Colonic mucosa (tissue), 4 donors: Measurements from ENCODE around the gene NFE2L3. TPM values are rescaled to one million over a fixed set of nuclear protein-coding genes. Genes with fewer than 3 reads are reported as not detected.

Experiments used
- DNase-seq: peaks from one replicate; pipeline ENCODE4 v3.0.0-alpha.2; 2020
- H3K27ac ChIP-seq: fragments of 200-600 bp; one replicate; pipeline ENCODE4 v1.8.0; 2021
- H3K27me3 ChIP-seq: fragments of 200-600 bp; one replicate; pipeline ENCODE4 v1.8.0; 2021
- H3K36me3 ChIP-seq: fragments of 200-600 bp; one replicate; pipeline ENCODE4 v1.8.0; 2021
- H3K4me1 ChIP-seq: fragments of 200-600 bp; one replicate; pipeline ENCODE4 v1.8.0; 2021; ENCODE audit warnings: mild to moderate bottlenecking
- H3K4me3 ChIP-seq: fragments of 200-600 bp; one replicate; pipeline ENCODE4 v1.8.0; 2021
- H3K9ac ChIP-seq, 2 donors: one replicate each; pipeline ENCODE4 v1.7.0; 2013; ENCODE audit warnings: control low read depth in 2 of 2, low read depth in 2 of 2, low read length in 2 of 2
- H3K9me3 ChIP-seq: fragments of 200-600 bp; one replicate; pipeline ENCODE4 v1.8.0; 2021
- intact Hi-C: fragments of 100-400 bp; cut with DNase I; formaldehyde crosslinking; loops from one replicate; pipeline ENCODE4 v1.14.1; 2022
- total RNA-seq, 2 donors: library from RNA; stranded (reverse); fragmentation: NEBNext Ultra II Directional in 1 of 2; extraction: Animal tissue kit (Norgen Biotek cat#: 25700) in 1 of 2; gene quantifications; one replicate each; pipeline ENCODE4 v1.2.1, GENCODE V29; 2021
- TF ChIP-seq, protein P1 (sequence below): fragments of 200-600 bp; IDR thresholded peaks from one replicate; pipeline ENCODE4 v1.8.0; 2022; ENCODE audit warnings: antibody characterized with exemption, mild to moderate bottlenecking
- donor health status: healthy.
- donor health status: DM: no; HTN: no; CAD: no.
- donor health status: DM: no; HTN: no; CAD: no.

Gene NFE2L3
- total RNA-seq, 2 donors from 2014 or later: 12.0 to 13.0 TPM

GRCh38 chr7:26188206-26188956 lies 36.4 kb downstream of the NFE2L3 start:
- H3K4me1 ChIP-seq: peaks cover 4% of the 10 kb centered on the region
- peaks cover 26% of the 10 kb centered on the region for H3K36me3 ChIP-seq
- H3K27me3 ChIP-seq: no peaks in the 10 kb centered on the region
- intact Hi-C loops: no loop called here
- no peaks in the 10 kb centered on the region for H3K9me3 ChIP-seq
- DNase-seq: no peak
- no peak overlapping the region for H3K4me3 ChIP-seq
- H3K27ac ChIP-seq: no peak overlapping the region
- TF ChIP-seq, protein P1, sequence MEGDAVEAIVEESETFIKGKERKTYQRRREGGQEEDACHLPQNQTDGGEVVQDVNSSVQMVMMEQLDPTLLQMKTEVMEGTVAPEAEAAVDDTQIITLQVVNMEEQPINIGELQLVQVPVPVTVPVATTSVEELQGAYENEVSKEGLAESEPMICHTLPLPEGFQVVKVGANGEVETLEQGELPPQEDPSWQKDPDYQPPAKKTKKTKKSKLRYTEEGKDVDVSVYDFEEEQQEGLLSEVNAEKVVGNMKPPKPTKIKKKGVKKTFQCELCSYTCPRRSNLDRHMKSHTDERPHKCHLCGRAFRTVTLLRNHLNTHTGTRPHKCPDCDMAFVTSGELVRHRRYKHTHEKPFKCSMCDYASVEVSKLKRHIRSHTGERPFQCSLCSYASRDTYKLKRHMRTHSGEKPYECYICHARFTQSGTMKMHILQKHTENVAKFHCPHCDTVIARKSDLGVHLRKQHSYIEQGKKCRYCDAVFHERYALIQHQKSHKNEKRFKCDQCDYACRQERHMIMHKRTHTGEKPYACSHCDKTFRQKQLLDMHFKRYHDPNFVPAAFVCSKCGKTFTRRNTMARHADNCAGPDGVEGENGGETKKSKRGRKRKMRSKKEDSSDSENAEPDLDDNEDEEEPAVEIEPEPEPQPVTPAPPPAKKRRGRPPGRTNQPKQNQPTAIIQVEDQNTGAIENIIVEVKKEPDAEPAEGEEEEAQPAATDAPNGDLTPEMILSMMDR: no peak
- H3K9ac ChIP-seq: no peak overlapping the region

DNA sequence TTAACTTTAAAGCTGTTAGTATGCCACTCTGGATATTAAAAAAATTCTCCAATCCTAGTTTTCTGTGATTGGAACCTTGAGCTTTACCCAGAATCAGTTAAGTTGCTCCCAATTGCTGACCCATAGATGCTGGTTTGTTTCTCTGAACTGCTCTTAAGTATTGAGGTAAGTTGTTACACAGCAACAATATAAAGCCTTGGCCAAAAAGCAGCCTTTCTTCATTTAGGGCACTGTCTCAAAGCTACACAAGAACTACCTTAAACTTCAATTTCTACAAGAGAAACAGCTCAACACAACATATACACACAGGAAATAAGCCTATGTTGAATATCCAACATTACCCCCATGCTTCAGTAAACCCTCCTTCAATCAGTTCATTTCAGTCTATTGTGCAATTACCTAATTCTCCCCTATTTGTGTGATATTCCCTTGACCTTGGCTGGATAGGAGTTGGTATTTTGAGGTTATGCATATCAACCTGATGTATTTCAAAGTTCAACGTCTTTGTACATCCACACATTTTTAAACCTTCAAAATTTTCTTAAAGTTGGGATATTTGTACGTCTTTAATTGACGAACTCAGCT lies 37.1 kb downstream of the NFE2L3 start:
- H3K4me3 ChIP-seq: no peak overlapping the region
- intact Hi-C loops: no loop called here
- H3K27ac ChIP-seq: no peak overlapping the region
- H3K36me3 ChIP-seq: peaks cover 31% of the 10 kb centered on the region
- no peaks in the 10 kb centered on the region for H3K27me3 ChIP-seq
- DNase-seq: no peak
- H3K9me3 ChIP-seq: no peaks in the 10 kb centered on the region
- TF ChIP-seq, protein P1: no peak
- H3K4me1 ChIP-seq: peaks cover 7% of the 10 kb centered on the region
- no peak overlapping the region for H3K9ac ChIP-seq

DNA sequence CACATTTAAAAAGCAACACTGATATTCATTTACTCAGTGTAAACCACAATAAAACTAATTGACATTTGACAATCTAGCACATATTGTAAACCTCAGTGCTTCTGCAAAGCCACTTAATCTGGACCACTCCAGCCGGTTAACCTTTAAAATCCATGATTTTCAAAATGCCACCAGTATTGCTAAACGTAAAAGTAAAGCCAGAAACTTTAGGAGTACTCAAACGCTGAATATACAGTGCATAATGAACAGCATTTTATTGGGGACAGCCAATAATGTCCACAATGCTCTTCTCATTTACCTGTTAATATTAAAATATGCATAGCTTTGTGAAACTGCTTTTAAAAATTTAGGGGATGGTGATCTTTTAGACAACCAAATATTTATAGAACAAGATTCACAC lies 37.7 kb downstream of the NFE2L3 start:
- peaks cover 37% of the 10 kb centered on the region for H3K36me3 ChIP-seq
- no peak overlapping the region for H3K4me3 ChIP-seq
- no peaks in the 10 kb centered on the region for H3K9me3 ChIP-seq
- H3K4me1 ChIP-seq: peaks cover 7% of the 10 kb centered on the region
- no peak overlapping the region for H3K27ac ChIP-seq
- H3K9ac ChIP-seq: no peak overlapping the region
- TF ChIP-seq, protein P1: no peak
- intact Hi-C loops: loop anchor here (10.0 kb wide), 2 partner anchors 175 to 305 kb away; no protein-coding TSS in a partner anchor
- no peaks in the 10 kb centered on the region for H3K27me3 ChIP-seq
- DNase-seq: no peak

DNA sequence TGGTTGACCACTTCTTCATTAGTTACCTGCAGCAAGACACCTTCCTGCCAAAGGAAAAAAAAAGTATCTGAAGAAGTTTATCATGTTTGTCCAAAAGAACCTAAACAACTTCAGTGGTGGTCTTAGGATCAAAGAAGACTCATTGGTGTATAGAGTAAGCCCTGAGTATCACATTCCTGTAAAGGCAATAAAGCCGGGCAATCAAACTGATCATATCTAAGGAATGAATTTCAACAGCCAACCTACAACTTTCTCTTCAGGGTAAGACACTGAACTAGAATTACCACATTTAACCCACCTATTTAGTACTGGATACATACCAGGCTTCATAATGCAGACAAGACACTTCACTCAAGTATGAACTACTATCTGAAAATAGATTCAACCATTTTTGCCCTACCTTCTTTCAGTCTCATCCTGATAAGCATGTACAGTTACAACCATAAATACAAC lies 38.4 kb downstream of the NFE2L3 start:
- no peak for DNase-seq
- Histone ChIP-seq H3K4me3 (no peak overlapping the region), H3K9me3 (no peaks in the 10 kb centered on the region), H3K27ac (no peak overlapping the region), H3K36me3 (peaks cover 41% of the 10 kb centered on the region), H3K4me1 (peaks cover 11% of the 10 kb centered on the region), H3K9ac (no peak overlapping the region), H3K27me3 (no peaks in the 10 kb centered on the region)
- TF ChIP-seq, protein P1: no peak
- intact Hi-C loops: loop anchor here (10.0 kb wide), 2 partner anchors 174 to 306 kb away; no protein-coding TSS in a partner anchor

DNA sequence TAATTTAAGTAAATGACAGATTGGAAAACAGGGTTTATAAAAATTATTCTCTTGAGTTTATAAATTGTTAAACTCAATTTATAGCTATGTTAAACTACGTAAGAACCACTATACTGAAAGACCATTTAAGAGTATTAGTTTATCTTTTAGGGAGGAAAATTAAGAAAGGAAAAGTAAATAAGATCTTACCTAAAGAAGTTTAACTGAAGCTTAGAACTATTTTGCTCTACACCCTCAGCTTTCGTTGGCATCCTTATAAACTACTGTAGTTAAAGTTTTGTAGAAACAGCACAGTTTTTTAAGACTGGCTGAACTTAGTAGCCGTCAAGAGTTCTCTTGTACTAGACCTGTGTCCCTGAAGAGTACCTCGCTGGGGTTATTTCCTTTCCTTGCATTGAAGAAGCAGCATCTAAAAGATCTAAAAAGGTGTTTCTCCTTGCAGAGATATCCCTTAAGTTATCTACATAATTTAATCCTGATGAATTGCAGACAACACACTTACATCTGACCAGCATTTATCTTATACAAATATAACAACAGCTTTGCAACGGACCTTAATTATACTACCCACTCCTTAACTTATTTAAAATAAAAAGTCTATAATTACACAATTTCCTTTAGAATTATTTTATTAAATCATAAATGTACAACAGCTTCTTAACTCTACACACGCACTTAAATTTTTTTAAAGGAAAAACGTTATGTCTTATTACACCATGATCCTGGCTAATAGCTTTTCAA lies 39.4 kb downstream of the NFE2L3 start:
- Histone ChIP-seq H3K4me3 (no peak overlapping the region), H3K27me3 (no peaks in the 10 kb centered on the region), H3K9ac (no peak overlapping the region), H3K27ac (no peak overlapping the region), H3K9me3 (no peaks in the 10 kb centered on the region), H3K36me3 (peaks cover 48% of the 10 kb centered on the region), H3K4me1 (peaks cover 17% of the 10 kb centered on the region)
- no peak for DNase-seq
- intact Hi-C loops: loop anchor here (10.0 kb wide), 2 partner anchors 173 to 307 kb away; no protein-coding TSS in a partner anchor
- TF ChIP-seq, protein P1: no peak
